Thyroid gland (tissue), 4 donors: Measurements from ENCODE around the gene CRELD1.

Experiments used
- POLR2A ChIP-seq, 2 donors: fragments of 450-650 bp; IDR thresholded peaks; one replicate each; pipeline ENCODE4 v1.6.1; 2017; ENCODE audit warnings: antibody characterized with exemption in 2 of 2, mild to moderate bottlenecking in 2 of 2, moderate library complexity in 1 of 2
- TF ChIP-seq, protein P1 (sequence below), 6 experiments: fragments of 200-600 bp in 3 of 6; fragments of 450-650 bp in 3 of 6; sonication (generic) in 3 of 6; IDR thresholded peaks; one replicate each; pipeline ENCODE4 v1.5.1; 2016 to 2019; ENCODE audit warnings: antibody characterized with exemption in 6 of 6, mild to moderate bottlenecking in 2 of 6, inconsistent platforms in 1 of 6, moderate library complexity in 1 of 6

DNA sequence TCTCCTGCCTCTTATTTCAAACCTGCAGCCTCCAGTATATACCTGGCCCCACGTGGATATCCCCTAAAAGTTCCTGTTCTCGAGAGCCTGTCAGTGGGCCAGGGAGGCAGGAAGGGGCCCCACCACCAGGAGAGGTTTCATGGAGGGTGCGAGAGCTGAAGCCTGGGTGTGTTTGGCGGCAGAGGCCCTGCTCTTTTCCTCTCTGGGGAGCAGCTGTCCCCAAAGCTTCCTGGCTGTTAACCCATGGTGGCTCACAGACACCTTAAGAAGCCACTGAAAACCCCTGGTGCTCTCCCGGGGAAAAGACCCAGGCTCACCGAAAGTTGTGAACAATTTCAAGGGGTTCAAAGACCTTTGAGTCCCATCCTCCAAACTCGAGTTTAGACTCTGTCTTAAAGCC lies 17.5 kb downstream of the CRELD1 start:
- TF ChIP-seq, protein P1, sequence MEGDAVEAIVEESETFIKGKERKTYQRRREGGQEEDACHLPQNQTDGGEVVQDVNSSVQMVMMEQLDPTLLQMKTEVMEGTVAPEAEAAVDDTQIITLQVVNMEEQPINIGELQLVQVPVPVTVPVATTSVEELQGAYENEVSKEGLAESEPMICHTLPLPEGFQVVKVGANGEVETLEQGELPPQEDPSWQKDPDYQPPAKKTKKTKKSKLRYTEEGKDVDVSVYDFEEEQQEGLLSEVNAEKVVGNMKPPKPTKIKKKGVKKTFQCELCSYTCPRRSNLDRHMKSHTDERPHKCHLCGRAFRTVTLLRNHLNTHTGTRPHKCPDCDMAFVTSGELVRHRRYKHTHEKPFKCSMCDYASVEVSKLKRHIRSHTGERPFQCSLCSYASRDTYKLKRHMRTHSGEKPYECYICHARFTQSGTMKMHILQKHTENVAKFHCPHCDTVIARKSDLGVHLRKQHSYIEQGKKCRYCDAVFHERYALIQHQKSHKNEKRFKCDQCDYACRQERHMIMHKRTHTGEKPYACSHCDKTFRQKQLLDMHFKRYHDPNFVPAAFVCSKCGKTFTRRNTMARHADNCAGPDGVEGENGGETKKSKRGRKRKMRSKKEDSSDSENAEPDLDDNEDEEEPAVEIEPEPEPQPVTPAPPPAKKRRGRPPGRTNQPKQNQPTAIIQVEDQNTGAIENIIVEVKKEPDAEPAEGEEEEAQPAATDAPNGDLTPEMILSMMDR (IDR thresholded peaks at IDR 0.05) = no peak
- no peak for TF ChIP-seq POLR2A (IDR thresholded peaks at IDR 0.05)
